AG09309 (cell line): Measurements from ENCODE around the gene CNGA2.

Experiments used
- DNase-seq: peaks from one replicate; pipeline ENCODE4 v3.0.0-alpha.2; 2010; ENCODE audit warnings: low read depth
- H3K4me3 ChIP-seq: 2 replicates; pipeline ENCODE4 v1.5.1; 2011; ENCODE audit warnings: mild to moderate bottlenecking, low read depth, low read length, moderate library complexity; ENCODE audit not compliant: control insufficient read depth
- TF ChIP-seq, protein P1 (sequence below): IDR thresholded peaks from 2 replicates; pipeline ENCODE4 v1.5.1; 2011; ENCODE audit warnings: mild to moderate bottlenecking, low read depth, low read length, inconsistent platforms; ENCODE audit not compliant: insufficient read depth, control insufficient read depth; ENCODE audit errors: missing control alignments

Gene CNGA2

DNA sequence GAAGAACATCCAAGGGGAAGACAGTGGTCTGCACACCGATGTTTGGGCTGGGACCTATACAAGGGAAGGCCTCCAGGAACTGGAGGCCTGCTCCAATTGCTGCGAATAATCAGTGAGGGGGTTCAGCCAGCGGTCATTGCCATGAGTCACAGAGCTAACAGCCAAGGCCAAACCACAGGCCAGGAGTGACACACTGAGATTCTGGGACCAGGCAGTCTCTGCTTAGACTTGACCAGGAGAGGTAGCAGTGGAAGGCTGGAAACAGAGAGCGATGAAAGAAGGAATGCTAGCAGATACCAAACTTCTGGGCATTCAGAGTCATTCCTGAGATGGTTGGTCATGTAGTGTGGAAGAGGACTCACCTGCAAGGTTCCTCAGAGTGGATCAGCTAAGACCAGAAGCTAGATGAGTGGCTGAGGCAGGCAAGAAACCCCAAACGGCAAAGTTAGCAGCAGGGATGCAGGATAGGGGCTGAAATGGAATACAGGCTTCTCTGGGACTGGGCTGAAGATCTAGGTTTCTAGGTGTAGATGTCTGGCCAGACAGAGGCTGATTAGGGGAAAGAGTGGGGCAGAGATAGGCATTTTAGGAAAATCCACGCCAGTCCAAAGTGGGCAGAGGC lies 54.7 kb downstream of the CNGA2 start:
- DNase-seq, result peak; percentile 45
- TF ChIP-seq, protein P1, sequence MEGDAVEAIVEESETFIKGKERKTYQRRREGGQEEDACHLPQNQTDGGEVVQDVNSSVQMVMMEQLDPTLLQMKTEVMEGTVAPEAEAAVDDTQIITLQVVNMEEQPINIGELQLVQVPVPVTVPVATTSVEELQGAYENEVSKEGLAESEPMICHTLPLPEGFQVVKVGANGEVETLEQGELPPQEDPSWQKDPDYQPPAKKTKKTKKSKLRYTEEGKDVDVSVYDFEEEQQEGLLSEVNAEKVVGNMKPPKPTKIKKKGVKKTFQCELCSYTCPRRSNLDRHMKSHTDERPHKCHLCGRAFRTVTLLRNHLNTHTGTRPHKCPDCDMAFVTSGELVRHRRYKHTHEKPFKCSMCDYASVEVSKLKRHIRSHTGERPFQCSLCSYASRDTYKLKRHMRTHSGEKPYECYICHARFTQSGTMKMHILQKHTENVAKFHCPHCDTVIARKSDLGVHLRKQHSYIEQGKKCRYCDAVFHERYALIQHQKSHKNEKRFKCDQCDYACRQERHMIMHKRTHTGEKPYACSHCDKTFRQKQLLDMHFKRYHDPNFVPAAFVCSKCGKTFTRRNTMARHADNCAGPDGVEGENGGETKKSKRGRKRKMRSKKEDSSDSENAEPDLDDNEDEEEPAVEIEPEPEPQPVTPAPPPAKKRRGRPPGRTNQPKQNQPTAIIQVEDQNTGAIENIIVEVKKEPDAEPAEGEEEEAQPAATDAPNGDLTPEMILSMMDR, result no peak

DNA sequence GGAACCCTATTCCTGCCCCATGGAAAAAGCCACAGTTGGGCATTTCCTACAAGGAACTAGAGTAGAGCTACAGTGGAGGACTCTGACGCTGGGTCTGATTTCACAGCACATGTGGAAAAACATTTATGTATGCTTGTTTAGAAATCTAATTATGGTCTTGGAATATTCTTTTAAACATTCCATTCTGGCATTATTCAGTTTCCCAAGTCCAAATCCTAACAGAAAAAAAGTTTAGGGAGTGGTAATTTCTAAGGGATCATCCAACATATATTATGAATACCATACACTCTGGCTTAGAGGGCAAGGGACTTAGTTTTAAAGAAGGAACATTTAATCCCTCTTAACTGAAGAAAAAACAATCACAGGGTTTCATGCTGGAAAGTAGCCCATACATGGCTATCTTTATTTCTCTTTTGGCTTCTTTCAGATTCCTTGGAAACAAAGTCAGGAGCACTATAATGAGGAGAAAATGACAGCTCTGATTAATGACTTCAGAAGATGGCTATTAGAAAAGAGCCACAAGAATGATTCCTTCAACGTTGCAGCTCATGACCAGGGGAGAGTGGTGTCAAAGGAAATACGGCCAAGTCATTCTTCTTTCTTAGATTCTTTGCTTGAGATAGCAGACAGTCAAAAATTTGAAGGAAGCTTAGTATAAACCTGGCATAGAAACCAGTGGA lies 56.1 kb downstream of the CNGA2 start:
- TF ChIP-seq, protein P1, result no peak
- H3K4me3 ChIP-seq, result no peak overlapping the region
- DNase-seq, result no peak

More for the DNA sequence above, 54.7 kb downstream of the CNGA2 start:
- no peak overlapping the region for H3K4me3 ChIP-seq

DNA sequence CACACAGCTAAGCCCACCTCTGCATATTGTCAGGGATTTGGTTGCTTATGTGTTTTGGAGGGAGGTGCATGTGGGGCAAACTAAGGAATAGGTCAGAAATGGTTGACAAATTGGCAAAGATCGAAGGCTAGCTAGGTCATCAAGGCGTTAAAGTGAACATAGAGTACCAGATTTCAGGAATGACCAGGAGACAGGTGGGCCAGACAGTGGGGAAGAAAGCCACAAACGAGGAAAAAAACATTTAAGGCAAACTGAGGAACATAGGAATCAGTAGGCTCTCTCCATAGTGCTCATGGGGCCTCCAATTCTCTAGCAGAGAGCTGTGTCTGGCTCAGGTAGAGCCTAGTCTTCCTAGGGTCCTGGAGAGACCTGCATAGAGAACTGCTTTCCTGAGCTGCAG lies 57.4 kb downstream of the CNGA2 start:
- DNase-seq, result no peak
- no peak overlapping the region for H3K4me3 ChIP-seq

DNA sequence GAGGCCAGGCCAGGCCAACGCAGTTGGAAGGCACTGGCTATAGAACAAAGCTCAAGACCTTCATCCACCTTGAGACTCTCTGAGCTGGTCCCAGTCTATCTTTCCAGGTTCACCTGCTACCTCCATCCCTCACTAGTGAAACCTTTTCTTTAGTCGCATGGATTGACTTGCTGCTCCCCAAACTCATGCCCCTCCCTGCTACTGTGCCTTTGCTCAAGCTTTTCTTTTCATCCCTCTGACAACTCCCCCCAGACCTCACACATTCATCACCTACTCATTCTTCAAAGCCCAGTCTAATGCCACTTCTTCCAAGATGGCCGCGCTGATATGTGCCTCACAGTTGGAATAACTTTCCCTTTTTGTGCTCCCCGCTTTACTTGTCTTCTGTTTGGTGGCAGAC lies 58.0 kb downstream of the CNGA2 start:
- TF ChIP-seq, protein P1, result no peak
- no peak overlapping the region for H3K4me3 ChIP-seq
- no peak for DNase-seq

More for the DNA sequence above, 57.4 kb downstream of the CNGA2 start:
- TF ChIP-seq, protein P1, result no peak

DNA sequence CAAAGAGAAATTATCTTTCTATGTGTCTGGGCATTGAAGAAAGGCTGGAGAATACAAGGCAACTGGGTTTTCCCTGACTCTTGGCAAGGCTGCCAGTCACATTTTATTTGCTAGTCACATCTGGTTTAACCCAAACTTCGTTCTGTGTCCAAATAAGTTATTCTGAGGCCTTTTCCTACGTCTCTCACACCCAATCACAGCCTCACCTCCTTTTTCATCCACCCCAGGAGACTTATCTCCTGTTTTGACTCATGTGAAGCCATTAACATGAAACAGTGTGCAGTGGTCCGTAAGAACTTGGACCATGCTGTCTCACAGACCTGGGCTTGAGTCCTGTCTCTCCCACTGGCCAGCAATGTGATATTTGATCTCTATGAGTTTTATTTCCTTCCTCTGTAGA lies 59.3 kb downstream of the CNGA2 start:
- no peak for DNase-seq
- TF ChIP-seq, protein P1, result no peak
- H3K4me3 ChIP-seq, result no peak overlapping the region
